GM18511 (cell line): ENCODE results near the gene COL17A1.

Experiments used
- ATAC-seq: cut with Tn5 transposase; IDR thresholded peaks from one replicate; pipeline ENCODE4 v1.9.1; 2021; ENCODE audit warnings: mild to moderate bottlenecking, moderate library complexity; ENCODE audit not compliant: unreplicated experiment

The COL17A1 gene

DNA sequence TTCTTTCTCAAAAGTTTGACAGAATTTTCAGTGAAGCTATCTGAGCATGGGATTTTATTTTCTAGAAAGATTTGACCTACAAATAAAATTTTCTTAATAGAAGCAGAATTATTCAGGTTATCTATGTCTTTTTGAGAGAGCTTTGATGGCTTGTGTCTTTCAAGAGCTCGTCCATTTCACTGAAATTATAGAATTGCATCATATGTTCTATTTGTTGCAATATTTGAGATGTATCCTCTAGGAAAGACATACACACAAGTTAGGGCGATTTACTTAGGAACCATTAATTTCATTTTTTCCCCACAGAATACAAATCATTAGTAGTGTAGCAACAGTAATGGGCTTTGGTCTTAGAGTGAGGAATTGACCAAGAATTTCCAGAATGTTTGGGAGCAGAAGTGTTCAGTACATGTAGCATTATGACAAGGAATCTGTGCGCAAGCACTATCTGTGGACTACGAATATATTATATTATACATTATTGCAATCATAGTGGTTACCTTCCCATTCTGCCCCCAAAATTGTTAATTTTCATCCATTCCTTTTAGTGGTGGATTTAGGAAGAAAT is 12.8 kb upstream of the COL17A1 start:
- ATAC-seq = no peak

DNA sequence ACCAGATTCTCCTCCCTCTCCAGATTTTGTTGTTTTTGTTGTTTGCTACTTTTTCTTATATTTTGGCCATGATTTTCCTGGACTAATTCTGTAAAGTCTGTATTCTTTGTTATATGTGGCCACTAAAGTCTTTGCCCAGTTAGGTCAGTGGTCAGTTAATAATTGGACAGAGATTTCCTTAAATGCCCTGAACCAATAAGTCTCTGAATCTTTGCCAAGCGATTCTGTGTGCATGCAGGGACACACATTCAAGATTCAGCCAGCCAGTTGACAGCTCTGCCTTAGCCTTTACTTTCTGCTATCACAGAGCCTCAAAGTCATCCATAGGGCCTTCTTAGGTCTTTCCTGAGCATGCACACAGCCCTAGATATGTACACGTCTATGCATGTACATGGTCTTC is 11.0 kb upstream of the COL17A1 start:
- no peak for ATAC-seq

DNA sequence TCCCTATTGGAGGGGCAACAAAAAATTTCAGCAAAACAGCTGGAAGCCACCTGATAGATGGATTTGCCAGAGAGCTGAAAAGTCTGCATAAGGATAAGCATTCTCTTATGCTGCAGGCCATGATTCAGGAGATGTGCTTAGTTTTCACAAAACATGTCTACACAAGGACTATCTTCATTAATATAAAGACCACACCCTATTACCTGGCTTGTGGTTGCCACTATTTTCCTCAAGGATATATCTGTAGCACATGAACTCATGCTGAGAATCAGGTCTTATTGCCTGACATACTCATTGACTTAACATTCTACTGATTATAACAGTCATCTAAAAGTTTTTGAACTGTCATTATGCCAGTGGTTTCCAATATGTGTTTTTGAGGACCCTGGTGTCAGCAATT is 7.1 kb upstream of the COL17A1 start:
- ATAC-seq = no peak

DNA sequence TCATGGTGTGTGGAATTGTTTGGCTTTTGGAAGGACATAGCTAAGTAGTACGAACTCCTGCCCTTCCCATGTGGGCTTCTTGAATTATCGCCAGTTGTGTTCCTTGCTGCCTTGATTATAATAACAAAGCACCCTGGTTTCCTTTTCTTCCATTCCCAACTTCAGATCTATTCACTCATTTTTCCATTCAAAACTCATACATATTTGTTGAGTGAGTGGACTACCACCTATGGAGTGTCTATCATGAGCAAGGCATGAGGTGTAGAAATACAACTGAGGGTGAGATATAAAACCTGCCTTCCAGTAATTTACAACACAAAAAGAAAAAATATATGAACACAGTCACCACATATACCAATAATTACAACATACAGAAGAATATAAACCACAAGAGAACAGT is 4.9 kb upstream of the COL17A1 start:
- no peak for ATAC-seq

DNA sequence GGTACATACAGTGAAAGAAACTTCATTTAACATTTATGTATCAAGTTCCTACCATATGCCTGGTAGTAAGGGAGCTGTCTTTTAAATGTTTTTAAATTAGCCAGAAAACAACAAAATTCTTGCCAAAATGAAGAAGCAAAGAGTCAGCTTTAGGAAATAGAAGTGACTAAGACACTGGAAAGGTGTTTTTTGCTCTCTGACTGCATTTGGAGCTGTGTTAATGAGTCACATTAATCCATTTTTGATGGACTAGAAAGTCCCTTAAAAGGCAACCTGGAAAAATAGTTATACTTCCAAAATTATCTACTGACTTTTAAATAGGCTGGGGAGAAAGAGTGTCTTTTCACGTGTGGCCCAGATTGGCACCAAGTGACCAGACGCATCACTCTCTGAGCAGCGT is 3.9 kb upstream of the COL17A1 start:
- no peak for ATAC-seq

DNA sequence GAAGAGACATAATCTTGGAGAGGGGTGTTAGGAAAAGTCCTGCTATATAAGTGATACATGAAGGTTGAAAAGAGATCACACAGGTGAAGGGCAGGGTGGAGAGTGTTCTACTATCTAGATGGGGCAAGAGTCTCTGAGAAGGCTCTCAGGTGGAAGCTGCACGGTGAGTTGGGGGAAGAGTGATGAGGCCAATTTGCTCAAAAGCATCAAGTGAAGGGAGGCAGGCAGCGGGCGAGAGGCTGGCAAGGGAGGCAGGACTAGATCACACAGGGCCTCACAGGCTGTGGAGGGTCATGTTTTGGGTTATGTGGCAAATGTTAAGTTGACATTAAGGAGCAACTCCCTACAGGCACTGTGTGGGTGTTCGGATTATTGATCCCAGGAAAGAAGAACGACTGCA is 2.6 kb upstream of the COL17A1 start:
- no peak for ATAC-seq

DNA sequence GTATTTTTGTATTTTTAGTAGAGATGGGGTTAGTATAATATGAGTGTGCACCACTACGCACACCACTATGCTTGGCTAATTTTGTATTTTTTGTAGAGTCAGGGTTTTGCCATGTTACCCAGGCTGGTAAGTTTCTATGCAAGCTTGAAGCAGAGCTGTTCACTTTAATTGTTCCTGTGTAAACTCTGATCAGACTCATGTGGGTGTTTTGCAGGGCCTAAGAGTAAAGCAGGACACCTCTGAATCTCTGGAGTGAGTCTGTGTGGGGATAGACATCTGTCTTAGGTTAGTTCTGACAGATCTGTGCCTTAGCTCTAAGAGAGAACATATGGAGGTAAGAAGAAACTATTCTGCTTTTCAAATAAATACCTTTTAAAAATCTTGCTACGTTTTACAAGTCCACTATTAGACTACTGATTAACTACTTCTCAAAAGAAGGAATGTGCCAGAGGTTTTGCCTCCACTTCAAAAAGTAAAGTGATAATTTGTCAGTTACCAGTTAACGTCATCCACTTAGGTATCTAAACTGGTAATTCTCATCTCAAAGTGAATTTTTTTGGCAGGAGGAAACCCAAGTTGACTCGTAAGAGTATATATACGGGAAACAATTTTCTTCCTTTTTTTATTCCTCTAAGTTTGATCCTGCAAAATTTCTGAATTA is 1.1 kb downstream of the COL17A1 start:
- ATAC-seq = no peak

DNA sequence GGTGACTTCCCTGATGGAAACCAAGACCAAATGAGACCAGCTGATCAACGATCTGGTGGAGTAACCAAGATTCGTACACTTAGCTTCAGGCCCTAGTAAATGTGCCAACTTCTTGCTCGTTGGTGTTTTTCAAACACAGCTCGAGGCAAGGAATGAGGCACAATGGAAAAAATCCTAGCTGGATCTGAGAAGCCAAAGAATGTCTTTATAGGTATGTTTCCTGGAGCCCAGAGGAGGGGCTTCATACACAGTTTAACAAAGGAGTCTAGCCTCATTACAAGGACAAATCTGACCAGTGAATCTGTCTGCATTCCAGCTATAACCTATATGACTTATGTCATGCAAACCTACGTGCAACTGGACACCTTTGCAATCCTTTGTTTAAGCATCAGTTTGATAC is 3.7 kb downstream of the COL17A1 start:
- ATAC-seq = no peak

DNA sequence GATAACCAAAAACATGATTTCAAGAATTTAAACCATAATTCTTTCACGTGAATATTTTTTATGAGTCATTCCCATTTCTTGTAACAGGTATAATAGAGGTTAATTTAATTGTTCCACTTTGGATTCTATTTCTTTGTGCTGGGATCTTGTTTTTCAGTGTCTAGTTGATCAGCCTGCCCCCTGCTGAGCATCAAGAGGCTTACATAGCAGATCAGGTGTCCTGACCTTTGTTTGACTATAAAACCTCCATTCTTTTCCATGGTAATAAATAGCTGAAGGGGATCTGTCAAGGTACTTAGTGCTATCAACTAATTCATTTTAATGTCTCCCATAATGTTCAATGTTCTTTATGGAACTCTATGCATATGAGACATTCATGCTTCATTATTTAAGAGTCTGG is 4.9 kb downstream of the COL17A1 start:
- ATAC-seq = no peak

DNA sequence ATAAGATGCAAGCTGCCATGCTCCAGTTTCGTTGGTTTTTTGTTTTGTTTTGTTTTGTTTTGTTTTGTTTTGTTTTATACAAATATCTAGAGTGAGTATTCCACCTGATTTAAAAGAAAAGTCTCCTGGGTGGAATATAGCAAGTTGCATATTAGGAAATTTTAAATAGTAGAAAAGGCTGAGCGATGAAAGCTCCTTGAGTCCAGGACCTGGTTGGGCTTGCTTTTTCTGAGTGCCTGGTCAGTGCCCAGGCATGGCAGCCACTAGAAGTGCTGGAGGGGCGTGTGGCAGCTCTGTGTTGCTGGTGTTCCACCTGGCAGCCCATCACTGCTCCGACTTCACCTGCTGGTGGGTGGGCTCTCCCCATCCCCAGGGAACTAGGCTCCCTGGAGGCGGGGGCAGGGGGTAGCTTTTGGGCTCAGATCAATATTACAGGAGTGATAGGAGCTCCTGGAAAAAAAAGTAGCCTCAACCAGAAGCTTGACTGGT is 8.0 kb downstream of the COL17A1 start:
- ATAC-seq = no peak

DNA sequence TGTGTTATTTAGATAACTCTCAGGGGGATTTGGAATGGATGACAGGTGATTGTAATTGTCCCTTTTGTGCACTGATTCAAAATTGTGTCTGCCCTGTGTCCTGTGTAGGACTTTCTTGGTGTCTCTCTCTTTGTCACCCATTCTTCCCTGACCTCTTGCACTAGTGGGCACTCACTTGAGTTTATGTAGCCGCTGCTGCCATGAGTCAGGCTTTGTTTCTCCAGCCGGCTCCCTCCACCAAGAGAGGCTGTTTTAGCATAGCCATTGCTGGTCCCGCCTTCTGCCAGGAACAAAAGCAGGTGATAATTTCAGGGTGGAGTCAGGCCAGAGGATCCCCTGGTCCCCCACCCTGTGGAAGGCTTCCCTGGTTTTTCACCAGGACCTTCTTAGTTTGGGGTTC is 8.4 kb downstream of the COL17A1 start:
- no peak for ATAC-seq

DNA sequence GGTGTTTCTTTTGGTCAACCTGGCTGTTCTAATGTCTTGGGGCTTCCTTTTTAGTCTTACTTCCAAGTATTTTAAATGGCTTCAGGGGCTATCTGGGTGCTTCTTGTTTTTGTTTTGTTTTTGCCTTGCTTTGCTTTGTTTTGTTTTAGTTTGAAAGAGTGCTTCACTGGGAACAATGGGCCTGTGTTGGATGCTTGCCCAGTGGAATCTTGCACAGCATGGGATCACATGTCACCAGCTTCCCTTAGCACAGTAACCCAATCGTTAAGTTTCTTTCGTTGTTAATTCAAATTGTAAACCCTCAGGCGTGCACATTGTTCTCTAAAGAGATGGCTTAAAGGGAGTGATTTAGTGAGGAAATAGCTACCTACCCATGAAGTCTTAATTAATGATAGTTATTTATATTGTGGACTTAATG is 8.9 kb downstream of the COL17A1 start:
- ATAC-seq = no peak

DNA sequence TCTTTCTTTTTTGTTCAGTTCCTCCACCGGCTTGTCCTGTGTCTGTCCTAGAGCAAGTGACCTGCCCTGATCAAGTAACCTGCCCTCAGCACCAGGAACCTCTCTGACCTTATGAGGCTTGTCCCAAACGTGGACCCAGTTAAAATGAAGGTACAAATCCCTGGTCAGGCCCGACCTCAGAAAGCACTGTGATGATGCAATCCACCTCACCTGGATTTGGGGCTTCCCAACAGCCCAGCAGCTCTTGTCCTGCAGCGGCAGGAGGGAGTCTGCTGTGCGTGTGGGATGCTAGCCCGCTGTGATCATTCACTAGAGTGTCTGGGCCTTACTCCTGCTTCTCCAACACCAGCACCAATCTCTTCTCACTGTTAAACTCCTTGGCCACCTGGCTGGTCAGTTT is 11.2 kb downstream of the COL17A1 start:
- no peak for ATAC-seq

DNA sequence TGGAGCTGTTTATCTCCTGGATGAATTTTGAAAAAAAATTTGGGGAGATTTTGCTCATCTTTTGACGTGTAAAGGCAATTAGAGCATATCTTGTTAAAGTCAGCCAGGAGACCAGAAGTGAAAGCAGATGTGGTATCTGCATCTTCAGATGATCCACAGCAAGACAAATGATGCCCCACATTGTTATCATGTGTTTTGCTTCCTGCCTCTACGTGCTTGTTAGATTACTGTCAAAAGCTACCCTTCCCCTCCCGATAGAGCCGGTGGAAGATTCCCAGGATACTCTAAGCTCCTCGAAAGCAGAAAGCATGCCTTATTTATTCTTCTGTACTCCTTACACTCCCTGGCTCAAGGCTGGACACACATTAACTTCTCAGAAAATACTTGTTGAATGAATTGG is 12.9 kb downstream of the COL17A1 start:
- ATAC-seq = no peak

DNA sequence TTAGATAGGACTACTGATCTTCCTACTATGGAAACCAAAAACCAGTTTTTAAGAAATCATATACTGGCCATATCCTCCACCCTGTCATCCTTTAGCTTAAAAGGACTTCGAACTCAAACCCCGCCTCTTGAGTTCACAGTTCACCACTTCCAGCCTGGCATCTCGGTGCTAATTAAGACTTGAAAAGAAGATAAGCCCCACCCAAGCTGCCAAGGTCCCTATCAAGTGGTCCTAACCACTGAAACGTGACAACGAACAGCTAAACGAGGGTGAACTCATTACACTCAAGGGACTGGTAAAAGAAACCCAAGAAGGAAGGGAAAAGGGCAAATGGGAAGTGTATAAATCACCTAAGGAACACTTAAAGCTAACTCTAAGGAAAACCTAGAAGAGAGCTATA is 16.1 kb downstream of the COL17A1 start:
- ATAC-seq = no peak

DNA sequence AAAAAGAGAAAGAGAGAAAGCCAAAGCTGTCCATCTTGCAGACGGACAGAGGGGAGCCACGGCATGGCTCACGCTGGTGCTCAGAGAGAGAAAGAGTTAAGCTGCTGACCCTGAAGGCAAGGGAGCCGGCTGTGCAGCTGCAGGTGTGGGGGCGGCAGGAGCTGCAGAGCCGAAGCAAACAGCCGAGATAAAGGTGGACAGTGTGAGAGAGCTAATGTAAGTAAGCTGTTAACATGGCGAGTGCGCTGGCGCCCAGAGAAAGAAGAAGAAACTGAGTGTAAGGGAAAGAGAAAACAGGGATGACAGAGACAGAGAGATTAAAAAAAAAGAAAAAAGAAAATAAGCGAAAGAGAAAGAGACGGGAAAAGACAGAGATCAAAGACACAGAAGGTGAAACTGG is 18.2 kb downstream of the COL17A1 start:
- ATAC-seq = no peak

DNA sequence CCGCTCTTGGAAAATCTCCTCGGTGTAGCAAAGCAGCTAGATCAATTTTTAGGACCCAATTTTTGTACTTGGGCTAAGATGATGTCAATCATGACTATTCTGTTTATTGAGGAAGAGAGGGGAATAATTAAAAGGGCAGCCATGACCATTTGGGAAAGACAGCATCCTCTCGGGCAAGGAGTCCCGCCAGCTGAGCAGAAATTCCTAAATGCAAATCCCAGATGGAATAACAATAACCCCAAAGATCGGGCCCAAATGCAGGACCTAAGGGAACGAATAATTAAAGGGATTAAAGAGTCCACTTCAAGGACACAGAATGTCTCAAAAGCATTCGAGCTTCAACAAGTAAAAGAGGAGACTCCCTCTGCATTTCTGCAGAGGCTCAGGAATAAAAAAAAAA is 18.7 kb downstream of the COL17A1 start:
- no peak for ATAC-seq

DNA sequence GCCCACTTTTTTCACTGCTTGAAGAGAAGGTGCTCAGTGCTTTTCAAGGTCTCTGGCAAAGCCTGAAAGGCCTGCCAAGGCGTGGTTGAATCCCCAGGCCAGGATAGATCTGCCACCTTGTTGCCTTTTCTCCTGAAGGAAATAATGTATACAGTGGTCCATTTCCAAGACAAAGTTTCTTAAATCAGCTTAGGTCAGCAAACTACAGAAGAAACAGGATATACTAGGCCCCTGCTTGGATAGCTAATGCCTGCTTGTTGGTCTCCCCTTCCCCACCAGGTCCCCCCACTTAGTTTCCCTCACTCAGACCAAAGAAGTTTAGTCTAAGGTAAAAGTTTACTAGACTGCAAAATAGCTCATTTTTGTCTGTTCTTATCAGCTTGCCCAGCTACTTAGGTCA is 19.9 kb downstream of the COL17A1 start:
- no peak for ATAC-seq

DNA sequence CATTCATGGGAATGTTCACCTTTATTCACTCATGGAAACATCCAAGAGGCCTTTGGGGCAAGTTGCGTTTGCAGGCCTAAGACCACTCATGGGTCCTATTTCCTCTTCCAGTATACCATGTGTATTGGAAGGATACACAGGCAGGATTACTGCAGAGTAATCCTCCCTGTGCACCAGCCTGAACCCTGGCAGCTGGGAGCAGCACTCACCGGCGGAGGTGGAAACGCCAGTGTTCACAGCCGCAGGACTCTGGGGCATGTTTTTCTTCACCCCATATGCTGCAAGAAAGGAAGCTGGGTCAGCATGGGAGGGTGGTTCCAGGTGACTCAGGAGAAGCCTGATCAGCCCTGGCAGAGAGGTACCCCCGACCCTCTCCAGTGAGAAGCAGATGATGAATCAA is 24.5 kb downstream of the COL17A1 start:
- ATAC-seq = no peak

DNA sequence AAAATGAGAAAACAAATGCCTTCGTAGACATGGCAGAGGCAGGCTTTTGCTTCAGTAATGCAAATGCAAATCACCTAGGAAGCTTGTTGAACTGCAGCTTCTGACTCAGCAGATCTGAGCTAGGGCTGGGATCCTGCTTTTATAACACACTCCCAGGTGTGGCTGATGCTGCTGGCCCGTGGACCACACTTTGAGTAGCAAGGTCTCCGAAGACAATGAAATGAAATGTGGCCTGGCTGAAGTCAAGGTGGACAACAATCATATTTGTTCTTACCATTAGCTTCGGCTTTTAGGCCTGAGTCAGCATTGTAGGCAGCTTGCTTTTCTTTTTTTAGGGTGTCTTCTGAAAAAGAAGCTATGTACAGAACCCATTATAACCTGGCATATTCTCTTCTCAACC is 26.3 kb downstream of the COL17A1 start:
- ATAC-seq = no peak

DNA sequence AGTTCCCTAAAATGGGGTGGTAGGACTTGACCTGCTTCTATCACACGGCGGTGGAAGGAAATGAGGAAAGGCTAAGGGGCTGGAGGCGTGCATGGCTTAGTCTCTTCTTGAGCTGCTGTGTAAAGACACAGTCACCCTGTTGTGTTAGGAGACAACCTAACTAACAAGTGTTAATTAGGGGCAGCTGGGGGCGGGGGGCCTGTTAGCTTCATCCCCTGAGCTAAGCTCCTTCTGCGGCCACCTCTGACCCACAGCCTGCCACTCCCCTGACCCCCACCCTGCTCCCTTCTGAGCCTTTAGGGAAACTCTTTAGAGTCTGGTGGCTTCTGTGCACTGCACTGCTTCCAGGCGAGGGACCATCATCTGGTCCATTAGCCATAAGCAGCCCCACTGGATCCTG is 28.0 kb downstream of the COL17A1 start:
- no peak for ATAC-seq

DNA sequence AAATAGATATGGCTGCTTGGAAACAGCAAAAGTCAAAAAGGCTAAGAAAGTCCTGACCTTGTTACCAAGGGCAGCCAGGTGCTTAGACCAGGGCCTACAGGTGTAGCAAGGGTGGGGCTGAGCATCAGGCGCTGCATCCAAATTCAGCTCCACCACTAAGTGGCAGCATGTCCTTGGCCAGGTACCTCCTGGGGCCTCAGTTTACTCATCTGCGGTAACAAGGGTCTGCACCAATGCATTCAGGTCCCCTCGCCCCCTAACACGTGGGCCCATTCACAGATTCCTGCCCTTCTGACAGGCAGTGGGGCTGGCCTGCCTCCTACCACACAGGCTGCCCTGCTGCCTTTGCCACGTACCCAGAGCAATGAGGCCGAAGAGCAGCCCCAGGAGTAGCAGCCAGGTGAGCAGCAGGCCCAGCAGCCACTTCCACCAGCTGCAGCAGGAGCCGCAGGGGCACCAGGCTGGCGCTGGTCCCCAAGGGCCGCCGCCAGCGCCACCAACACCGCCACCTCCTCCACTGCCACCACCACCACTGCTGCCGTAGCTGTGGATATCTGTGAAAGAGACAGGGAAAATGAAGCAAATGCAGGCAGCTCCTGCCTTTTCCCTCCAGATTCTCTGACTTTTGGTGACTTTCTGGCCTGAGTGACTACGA is 28.9 kb downstream of the COL17A1 start:
- no peak for ATAC-seq

DNA sequence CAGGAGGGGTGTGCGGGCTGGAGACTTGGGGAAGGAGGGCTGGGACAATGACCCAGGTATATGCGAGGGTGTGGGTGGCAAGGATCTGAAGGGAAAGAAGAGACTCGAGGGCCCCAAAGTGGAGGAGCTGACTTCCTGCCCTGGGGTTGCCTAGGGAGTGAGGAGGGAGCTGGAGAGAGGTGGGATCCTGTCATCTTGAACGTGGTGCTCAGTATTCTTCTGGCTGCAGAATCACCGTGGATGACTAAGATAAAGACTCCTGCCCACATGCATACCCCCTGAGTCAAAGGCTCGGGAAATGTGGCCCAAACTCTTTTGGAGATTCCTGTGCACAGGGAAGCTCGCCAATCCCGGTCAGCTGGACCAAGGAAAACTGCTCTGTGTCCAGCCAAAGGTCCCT is 31.2 kb downstream of the COL17A1 start:
- no peak for ATAC-seq
